ENCODE results near the gene HAVCR2. TPM values are rescaled to one million over a fixed set of nuclear protein-coding genes. Genes with fewer than 3 reads are reported as not detected.

HAVCR2 gene
- total RNA-seq, 1 experiment from 2014 or later, result not detected

- H3K27me3 ChIP-seq (ENCODE audit: insufficient read depth, low read depth), result no peaks in the 10 kb centered on the region
- H3K4me3 ChIP-seq, result no peak overlapping the region
- peaks cover 9% of the 10 kb centered on the region; the same call in 1 of the 2 replicates for H3F3A ChIP-seq (ENCODE audit: insufficient read depth, low read depth)
- DNase-seq, result no peak
- no peak overlapping the region for H3K4me2 ChIP-seq
- intact Hi-C loops (cut with micrococcal nuclease; ENCODE audit: unreplicated experiment), result no loop called here
- H3K4me1 ChIP-seq (replicated peaks; ENCODE audit: insufficient read depth), result peaks cover 14% of the 10 kb centered on the region
- CTCF ChIA-PET, result no interaction called here
- no peak for TF ChIP-seq EZH2 (IDR thresholded peaks at IDR 0.05; ENCODE audit: low read depth)
- no peak for TF ChIP-seq CTCF (conservative IDR thresholded peaks at IDR 0.05)
- H3K27ac ChIP-seq, result no peak overlapping the region
- no peaks in the 10 kb centered on the region for H4K20me1 ChIP-seq (ENCODE audit: insufficient read depth)
- H3K9me3 ChIP-seq (ENCODE audit: insufficient read depth, low read depth), result no peaks in the 10 kb centered on the region
- no peaks in the 10 kb centered on the region for H3K9me2 ChIP-seq (ENCODE audit: insufficient read depth)
- POLR2A ChIA-PET (ENCODE audit: unreplicated experiment), result no interaction called here
- BruUV-seq (replicated peaks), result no TSS peak
- H3K36me3 ChIP-seq (ENCODE audit: low read depth), result no peaks in the 10 kb centered on the region
- no peaks in the 10 kb centered on the region for H3K79me2 ChIP-seq (ENCODE audit: low read depth)
- H2AFZ ChIP-seq, result no peak overlapping the region
Observed at GRCh38 chr5:157066080-157066479, 42.8 kb downstream of the HAVCR2 start.

- peak in 1 of 2 experiments; percentile 7 for DNase-seq
- Histone ChIP-seq H3K27me3 (ENCODE audit: insufficient read depth, low read depth) (no peaks in the 10 kb centered on the region), H3K4me1 (replicated peaks; ENCODE audit: insufficient read depth) (peaks cover 28% of the 10 kb centered on the region), H2AFZ (0 out of 2 replicates have a peak overlapping the region, but pooled peaks have one; percentile 34), H3F3A (ENCODE audit: insufficient read depth, low read depth) (peaks cover 9% of the 10 kb centered on the region; the same call in 1 of the 2 replicates), H3K4me2 (peak overlapping the region; percentile 41), H3K4me3 (no peak overlapping the region), H3K27ac (peak overlapping the region; percentile 27; the same call in 1 of the 2 replicates), H3K9me3 (ENCODE audit: insufficient read depth, low read depth) (no peaks in the 10 kb centered on the region), H3K79me2 (ENCODE audit: low read depth) (no peaks in the 10 kb centered on the region), H4K20me1 (ENCODE audit: insufficient read depth) (no peaks in the 10 kb centered on the region), H3K36me3 (ENCODE audit: low read depth) (no peaks in the 10 kb centered on the region), H3K9me2 (ENCODE audit: insufficient read depth) (no peaks in the 10 kb centered on the region)
- ChIA-PET CTCF (no interaction called here), POLR2A (ENCODE audit: unreplicated experiment) (no interaction called here)
- BruUV-seq (replicated peaks), result no TSS peak
- TF ChIP-seq CTCF (conservative IDR thresholded peaks at IDR 0.05), result no peak
- no peak for TF ChIP-seq EZH2 (IDR thresholded peaks at IDR 0.05; ENCODE audit: low read depth)
- intact Hi-C loops (cut with micrococcal nuclease; ENCODE audit: unreplicated experiment), result no loop called here
Observed at GRCh38 chr5:157063776-157064430, 44.9 kb downstream of the HAVCR2 start.

- Histone ChIP-seq H3K4me2 (peak overlapping the region; percentile 34; the same call in 1 of the 2 replicates), H4K20me1 (ENCODE audit: insufficient read depth) (no peaks in the 10 kb centered on the region), H3K4me1 (replicated peaks; ENCODE audit: insufficient read depth) (peaks cover 28% of the 10 kb centered on the region), H3K27ac (no peak overlapping the region), H2AFZ (0 out of 2 replicates have a peak overlapping the region, but pooled peaks have one; percentile 67), H3K4me3 (no peak overlapping the region), H3K9me2 (ENCODE audit: insufficient read depth) (no peaks in the 10 kb centered on the region), H3K9me3 (ENCODE audit: insufficient read depth, low read depth) (no peaks in the 10 kb centered on the region), H3K36me3 (ENCODE audit: low read depth) (no peaks in the 10 kb centered on the region), H3K79me2 (ENCODE audit: low read depth) (no peaks in the 10 kb centered on the region), H3K27me3 (ENCODE audit: insufficient read depth, low read depth) (no peaks in the 10 kb centered on the region), H3F3A (ENCODE audit: insufficient read depth, low read depth) (peaks cover 9% of the 10 kb centered on the region; the same call in 1 of the 2 replicates)
- DNase-seq, result no peak
- no peak for TF ChIP-seq CTCF (conservative IDR thresholded peaks at IDR 0.05)
- no peak for TF ChIP-seq EZH2 (IDR thresholded peaks at IDR 0.05; ENCODE audit: low read depth)
- ChIA-PET CTCF (no interaction called here), POLR2A (ENCODE audit: unreplicated experiment) (no interaction called here)
- intact Hi-C loops (cut with micrococcal nuclease; ENCODE audit: unreplicated experiment), result no loop called here
- BruUV-seq (replicated peaks), result no TSS peak
Observed at GRCh38 chr5:157059891-157060290, 49.0 kb downstream of the HAVCR2 start.
